CD4-positive, alpha-beta T cell treated with Interleukin-10 for 1 hour (primary cell): ENCODE results near the gene ST6GALNAC5.
A peak's percentile ranks its signal among the peaks of the same experiment; 100 is the strongest.
"Not testable (repeated sequence)": the region's sequence is repeated elsewhere in the genome, so short reads cannot be mapped to it uniquely, and the experiment has no call there.

Experiments used
- DNase-seq: peaks from one replicate; pipeline ENCODE4 v3.0.0-alpha.2; 2020

The ST6GALNAC5 gene

DNA sequence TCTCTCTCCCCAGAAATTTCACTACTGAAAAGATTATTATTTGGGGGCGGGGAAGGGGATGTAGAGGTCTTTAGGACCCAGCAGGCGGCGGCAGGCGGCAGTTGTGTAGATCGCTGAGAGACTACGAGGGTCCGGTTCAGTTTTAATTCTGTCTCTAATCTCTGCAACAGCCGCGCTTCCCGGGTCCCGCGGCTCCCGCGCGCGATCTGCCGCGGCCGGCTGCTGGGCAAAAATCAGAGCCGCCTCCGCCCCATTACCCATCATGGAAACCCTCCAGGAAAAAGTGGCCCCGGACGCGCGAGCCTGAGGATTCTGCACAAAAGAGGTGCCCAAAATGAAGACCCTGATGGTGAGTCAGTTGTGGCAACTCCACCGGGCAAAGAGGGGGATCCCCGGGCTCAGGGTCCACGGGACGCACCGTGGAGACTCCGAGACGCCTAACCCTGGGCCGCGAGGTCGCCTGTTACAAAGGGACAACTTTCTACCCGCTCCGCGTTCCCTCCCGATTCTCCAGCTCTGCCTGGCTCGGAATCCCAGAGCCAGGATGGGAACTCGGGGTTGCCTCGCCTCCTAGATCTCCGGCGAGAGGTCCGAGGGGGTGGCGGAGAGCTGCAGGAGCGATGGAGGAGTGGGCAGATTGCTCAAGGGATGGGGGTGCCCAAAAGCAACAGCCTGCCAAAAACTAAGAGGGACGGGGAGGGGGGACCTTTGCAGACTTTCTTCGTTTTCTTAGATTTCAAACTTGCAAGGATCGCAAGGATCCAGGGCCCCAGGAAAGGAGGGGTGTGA lies at the start of gene ST6GALNAC5:
ST6GALNAC5 (plus strand) TSS at position 139 of the 789 bp plus-strand sequence.
- DNase-seq = no peak

DNA sequence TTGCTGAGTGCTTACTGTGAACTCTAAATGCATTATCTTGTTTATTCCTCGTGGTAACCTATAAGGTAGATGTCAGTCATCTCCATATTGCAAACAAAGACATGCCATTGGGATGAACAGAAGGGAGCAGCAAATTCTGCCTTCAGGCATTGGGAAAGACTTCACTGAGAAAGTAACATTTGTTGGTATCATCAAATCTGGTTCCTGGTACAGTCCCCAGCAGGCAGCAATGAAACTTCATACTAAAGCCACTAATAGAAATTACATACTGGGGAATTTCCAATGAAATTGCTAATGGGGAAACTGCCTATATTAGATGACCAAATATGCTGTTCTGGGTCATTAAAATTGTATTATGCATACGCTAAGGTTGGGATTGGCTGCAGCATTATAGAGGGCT lies 47.3 kb upstream of the ST6GALNAC5 start:
- no peak for DNase-seq

- DNase-seq = not testable (repeated sequence)
Observed at GRCh38 chr1:76822961-76823360, 44.3 kb upstream of the ST6GALNAC5 start.

DNA sequence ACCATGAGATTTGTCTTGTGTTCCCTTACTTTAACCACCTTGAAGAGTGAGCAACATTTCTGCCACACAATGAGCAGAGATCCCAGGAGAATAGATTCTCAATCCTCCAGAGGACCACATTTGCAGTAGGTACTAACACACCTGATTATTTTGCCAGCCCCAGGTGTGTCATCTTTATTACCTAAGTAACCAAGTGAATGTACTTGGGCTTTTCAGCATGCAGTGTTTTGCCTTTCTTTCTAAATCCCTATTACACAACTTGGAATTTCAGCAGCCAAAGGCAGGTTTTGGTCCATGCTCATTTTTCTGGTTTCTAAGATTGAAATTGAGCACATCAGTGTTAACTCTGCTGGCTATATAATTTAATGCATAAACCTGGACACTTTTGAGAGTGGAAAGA lies 43.2 kb upstream of the ST6GALNAC5 start:
- no peak for DNase-seq

DNA sequence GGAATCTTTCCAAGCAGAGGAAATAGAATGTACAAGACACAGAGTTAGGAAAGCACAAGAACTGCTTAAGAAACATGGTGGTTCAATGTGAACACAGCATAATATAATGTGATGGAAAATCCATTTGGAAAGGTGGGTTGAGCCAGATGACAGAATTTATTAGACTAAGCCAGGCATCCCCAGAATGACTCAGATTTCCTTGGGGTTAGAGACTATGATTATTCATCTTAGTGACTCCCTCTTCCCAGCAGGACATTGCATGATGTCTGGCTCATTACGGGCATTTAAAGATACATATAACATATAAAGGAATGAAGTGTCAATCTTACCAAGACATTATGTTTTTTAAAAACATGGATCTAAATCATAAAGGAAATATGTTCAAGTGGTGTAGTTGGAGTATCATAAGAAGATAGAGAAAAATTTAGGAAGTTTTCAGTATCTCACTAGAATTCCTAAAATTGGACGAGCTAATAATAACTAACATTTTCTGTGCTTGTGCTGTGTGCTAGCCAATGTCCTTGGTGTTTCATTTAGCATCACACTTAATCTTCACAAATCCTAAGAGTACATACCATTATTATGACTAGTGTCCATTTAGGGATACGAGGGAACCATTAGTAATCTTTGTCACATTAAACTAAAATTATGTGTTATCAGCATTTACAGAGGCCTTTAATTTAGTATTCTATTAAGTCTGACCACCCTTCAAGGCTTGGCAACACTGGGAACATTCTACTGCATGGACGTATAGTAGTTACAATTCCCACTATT lies 41.0 kb upstream of the ST6GALNAC5 start:
- DNase-seq = no peak

DNA sequence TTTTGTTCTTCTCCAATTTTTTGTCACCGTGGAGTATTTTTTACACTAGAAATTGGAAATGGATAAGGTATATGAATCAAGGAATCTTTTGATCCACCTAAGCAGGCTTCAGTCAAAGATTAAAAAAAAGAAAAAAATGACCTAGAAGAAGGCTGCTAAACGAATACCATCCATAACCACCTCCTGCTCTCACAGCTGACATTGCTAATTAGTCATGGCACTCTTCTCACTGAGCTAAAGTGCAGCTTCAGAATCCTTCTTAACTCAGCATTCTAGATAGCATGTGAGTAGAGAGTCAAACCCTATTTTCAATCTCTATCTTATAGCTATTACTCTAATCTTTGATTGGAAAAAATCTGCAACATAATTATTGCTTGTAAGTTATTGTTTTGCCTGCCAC lies 40.2 kb upstream of the ST6GALNAC5 start:
- no peak for DNase-seq

GRCh38 chr1:76830373-76830772 lies 36.9 kb upstream of the ST6GALNAC5 start:
- no peak for DNase-seq

- DNase-seq = no peak
Observed at GRCh38 chr1:76832521-76832920, 34.8 kb upstream of the ST6GALNAC5 start.

- DNase-seq = no peak
Observed at GRCh38 chr1:76833151-76833550, 34.1 kb upstream of the ST6GALNAC5 start.

- DNase-seq = no peak
Observed at GRCh38 chr1:76833856-76834255, 33.4 kb upstream of the ST6GALNAC5 start.

DNA sequence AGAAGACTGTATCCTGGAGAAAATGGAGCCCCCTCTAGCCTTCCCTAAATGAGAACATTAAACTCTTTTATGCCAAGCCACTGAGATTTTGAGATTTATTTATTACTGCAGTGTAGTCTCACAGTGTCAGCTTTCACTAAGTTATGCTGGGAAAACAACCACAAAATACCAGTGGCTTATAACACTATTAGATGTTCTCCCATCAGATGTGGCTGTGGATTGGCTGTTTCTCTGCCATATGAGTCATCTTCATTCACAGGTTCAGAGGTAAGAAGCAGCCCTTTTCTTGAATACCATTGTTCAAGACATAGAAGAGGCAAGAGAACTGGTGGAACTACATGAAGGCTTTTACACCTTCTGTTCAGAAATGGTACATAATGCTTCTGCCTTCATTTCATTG lies 32.1 kb upstream of the ST6GALNAC5 start:
- no peak for DNase-seq

- no peak for DNase-seq
Observed at GRCh38 chr1:76840278-76840677, 27.0 kb upstream of the ST6GALNAC5 start.

DNA sequence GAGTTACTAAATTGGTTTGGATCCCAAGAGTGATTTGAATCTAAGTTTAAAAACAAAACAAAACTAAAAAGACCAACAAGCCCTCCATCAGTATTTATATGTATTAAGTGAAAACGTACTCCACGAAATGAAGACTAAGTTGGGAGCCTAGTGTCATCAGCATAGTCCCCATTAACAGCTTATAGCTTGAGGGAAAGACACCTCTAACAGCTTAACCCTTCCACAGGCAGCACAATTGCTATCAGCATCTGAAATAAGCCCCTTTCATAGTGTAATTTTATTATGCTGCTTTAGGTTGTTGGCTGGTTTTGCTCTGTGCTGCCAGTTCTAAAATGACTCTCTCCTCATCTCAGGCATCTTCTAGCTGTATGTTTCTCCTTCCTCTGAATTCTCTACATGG lies 25.8 kb upstream of the ST6GALNAC5 start:
- DNase-seq = no peak

DNA sequence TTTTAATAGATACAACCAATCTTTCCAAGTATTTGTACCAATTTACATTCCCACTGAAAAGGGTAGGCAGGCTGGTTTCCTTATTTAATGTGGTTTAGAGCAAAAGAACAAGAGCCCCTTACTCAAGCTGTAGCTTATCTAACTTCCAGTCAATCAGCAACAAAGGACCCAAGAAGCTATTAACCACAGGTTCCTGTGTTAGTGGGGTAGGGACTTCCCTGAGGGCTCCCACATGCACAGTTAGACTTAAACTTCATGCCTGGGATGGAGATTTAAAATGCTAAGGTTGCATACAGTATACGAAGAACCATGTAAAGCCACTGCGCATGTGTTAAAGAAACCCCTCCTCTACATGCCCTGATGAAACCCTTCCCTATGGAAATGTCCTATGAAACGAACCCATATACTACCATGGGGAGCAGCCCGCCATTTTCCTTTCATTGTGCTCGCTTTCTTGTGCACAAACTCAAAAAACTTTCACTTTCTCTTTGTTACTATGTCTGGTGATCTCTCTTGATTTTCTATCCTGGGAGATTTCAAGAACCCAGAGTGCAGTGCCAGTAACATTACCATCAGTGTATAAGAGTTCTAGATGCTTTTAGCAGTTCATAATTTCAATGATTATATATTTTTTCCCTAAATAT lies 23.3 kb upstream of the ST6GALNAC5 start:
- DNase-seq = peak; percentile 12

DNA sequence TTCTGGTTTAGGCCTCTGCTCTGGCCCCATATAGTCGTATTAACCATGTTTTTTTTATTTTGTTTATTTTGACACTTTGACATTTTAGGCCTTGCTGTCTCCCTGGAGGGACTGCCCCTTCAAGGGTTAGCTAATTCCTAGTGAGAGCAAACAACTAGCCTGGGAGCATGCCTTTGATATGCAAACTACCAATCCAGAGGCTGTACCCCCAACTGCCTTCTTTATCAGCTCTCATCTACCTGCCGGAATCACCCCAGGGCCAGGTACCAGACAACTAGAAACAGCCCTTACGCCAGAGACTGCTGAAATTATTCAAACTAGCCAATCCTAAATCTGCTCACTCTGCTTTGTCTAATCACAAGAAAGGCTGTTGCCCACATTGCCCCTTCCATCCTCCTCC lies 13.0 kb upstream of the ST6GALNAC5 start:
- no peak for DNase-seq

DNA sequence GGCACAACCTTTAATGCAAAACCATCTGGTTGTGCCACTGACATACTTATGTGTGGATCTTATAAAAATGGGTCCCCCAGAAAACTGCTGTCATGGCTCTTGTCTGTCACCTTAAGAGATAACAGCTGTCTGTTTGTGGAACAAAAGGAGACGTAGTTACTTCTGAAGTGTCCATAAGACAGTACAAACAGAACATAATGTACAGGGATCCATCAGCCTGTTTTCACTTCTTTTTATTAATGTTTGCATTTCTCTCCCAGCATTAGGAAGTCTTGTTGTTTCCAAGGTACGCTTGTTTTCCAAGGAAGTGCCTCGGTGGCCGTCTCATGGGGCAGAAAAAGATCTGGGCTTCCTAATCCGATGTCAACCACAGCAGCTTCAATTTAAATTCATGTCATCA lies 11.2 kb upstream of the ST6GALNAC5 start:
- no peak for DNase-seq

GRCh38 chr1:76857138-76857537 lies 10.1 kb upstream of the ST6GALNAC5 start:
- no peak for DNase-seq

GRCh38 chr1:76857973-76858372 lies 9.3 kb upstream of the ST6GALNAC5 start:
- no peak for DNase-seq

DNA sequence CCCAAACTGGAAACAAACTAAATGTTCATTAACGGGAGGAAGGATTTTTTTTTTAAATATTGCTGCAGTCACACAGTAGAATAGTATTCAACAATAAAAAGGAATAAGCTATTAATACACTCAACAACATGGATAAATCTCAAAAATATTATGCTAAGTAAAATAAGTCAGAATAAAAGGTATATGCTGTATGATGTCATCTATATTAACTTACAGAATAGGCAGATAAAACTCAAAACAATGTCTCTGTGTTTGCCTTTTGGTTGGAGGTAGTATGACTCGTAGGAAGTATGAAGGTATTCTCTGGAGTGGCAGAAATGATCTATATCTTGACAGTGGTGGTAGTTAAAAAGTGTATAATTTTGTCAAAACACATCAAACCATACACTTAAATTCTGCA lies 6.1 kb upstream of the ST6GALNAC5 start:
- no peak for DNase-seq

DNA sequence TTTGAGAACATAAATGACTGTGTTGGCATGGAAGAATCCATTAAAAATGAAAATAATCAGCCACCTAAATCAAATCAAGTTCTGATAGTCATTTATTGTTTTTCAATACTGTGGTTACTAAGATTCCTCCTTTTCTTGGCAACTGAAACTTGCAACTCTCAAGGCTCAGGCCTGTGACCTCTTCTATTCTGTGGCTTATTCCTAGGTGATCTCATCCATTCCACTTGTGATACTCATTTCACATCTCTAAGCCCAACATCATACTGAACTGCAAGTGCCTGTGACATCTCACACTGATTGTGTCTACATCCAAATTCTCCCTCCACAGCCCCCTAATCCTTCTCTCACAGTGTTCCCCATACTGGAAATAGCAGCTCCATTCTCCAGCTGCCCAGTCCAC lies 4.8 kb upstream of the ST6GALNAC5 start:
- DNase-seq = no peak

GRCh38 chr1:76864383-76864782 lies 2.9 kb upstream of the ST6GALNAC5 start:
- DNase-seq = no peak

- no peak for DNase-seq
Observed at GRCh38 chr1:76865696-76866286, 1.5 kb upstream of the ST6GALNAC5 start.

- no peak for DNase-seq
Observed at GRCh38 chr1:76866566-76866965, 714 bp upstream of the ST6GALNAC5 start.
